GM12891 (cell line): ENCODE results near the gene GMPR. TPM values are rescaled to one million over a fixed set of nuclear protein-coding genes. Genes with fewer than 3 reads are reported as not detected.
A peak's percentile ranks its signal among the peaks of the same experiment; 100 is the strongest.

ENCODE experiments used
- DNase-seq: peaks from one replicate; pipeline ENCODE4 v3.0.0; 2011; ENCODE audit warnings: low spot score; ENCODE audit not compliant: insufficient read length
- FAIRE-seq: peaks from 2 replicates; lab custom pipeline; 2011; peaks lifted over from hg19 to GRCh38; lab: Jason Lieb, UNC
- PAX5 ChIP-seq: IDR thresholded peaks from 2 replicates; pipeline ENCODE4 v1.6.1; 2011; ENCODE audit warnings: low read length, moderate library complexity, mild to moderate bottlenecking; ENCODE audit not compliant: insufficient read depth, severe bottlenecking
- POLR2A ChIP-seq: IDR thresholded peaks from 2 replicates; pipeline ENCODE4 v1.6.1; 2011; ENCODE audit warnings: low read depth, low read length, control low read depth
- POLR2AphosphoS5 ChIP-seq: IDR thresholded peaks from 2 replicates; pipeline ENCODE4 v1.6.1; 2011; ENCODE audit warnings: low read depth, low read length, control low read depth
- POU2F2 ChIP-seq: IDR thresholded peaks from 2 replicates; pipeline ENCODE4 v1.6.1; 2011; ENCODE audit warnings: low read depth, mild to moderate bottlenecking, control low read depth, low read length, moderate library complexity
- SPI1 ChIP-seq: IDR thresholded peaks from 2 replicates; pipeline ENCODE4 v1.6.1; 2011; ENCODE audit warnings: low read depth, low read length, control low read depth
- TAF1 ChIP-seq: IDR thresholded peaks from 2 replicates; pipeline ENCODE4 v1.6.1; 2011; ENCODE audit warnings: low read depth, low read length, control low read depth
- polyA plus RNA-seq: library from polyadenylated mRNA; unstranded; fragments of >200 nt; gene quantifications from one replicate; pipeline ENCODE4 v1.2.1, GENCODE V29; 2012; ENCODE audit warnings: low read depth, missing spikeins, inconsistent platforms; ENCODE audit not compliant: missing spikeins

The GMPR gene
- polyA plus RNA-seq = 9.8 TPM

DNA sequence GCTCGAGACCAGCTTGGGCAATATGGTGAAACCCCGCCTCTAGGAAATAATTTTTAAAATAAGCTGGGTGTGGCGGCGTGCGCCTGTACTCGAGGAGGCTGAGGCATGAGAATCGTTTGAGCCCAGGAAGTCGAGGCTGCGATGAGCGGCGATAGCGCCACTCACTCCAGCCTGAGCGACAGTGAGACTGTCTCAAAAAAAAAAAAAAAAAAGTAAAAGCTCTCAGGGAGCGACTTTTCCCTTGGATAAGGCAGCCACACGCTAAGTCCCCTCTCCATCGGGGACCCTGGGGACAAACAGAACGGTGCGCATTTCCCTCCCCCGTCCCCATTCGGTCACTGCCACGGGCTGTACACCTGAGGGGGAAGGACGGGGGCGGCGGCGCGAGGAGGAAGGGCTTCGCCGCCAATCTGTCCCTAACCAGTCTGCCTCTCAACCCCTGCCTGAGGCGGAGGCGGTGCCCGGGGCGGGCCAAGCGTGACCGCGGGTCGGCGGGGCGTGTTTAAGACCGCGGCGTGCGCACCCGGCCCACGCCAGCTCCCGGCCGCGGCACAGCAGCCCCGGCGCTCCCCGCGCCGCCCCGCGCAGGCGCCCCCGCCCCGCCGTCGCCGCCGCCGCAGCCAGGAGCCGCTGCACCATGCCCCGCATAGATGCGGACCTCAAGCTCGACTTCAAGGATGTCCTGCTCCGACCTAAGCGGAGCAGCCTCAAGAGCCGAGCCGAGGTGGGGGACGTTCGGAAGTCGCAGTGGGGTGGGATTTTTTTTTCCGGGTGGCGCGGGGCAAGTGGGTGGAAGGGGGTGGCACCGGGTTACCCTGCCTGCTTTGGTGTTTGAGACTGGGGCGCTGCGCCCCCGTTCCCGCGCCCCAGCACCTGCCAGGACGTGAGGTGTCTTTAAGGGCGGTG lies at the start of gene GMPR:
Gene GMPR (plus strand): TSS at position 531 of the 906 bp plus-strand sequence. CDS start 107 bp downstream, at position 638.
- peak; percentile 65 for DNase-seq
- FAIRE-seq = peak; percentile 93
- no peak for TF ChIP-seq SPI1
- TF ChIP-seq POU2F2 = no peak
- peak; percentile 98 for TF ChIP-seq PAX5
- TF ChIP-seq POLR2A = no peak
- no peak for TF ChIP-seq TAF1

DNA sequence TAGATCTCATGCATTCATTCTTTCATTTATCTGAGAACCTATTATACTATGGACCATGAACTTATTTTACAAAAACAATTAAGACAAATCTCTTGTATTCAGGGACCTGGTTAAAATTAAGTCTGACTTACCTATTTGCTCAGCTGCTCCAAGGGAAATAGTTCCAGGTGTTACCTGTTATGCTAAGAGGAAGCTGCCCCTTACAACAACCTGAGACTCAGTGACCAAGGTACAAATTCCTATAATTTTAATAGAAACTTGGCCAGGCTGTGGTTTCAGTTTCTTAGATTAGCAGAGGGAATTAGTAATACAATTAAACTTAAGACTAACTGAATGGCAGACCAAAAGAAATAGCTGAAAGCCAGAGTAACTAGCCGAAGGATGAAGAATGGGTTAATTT lies 48.2 kb upstream of the GMPR start:
- TF ChIP-seq PAX5 (no peak), POU2F2 (no peak), SPI1 (no peak)
- DNase-seq = no peak
- FAIRE-seq = no peak

DNA sequence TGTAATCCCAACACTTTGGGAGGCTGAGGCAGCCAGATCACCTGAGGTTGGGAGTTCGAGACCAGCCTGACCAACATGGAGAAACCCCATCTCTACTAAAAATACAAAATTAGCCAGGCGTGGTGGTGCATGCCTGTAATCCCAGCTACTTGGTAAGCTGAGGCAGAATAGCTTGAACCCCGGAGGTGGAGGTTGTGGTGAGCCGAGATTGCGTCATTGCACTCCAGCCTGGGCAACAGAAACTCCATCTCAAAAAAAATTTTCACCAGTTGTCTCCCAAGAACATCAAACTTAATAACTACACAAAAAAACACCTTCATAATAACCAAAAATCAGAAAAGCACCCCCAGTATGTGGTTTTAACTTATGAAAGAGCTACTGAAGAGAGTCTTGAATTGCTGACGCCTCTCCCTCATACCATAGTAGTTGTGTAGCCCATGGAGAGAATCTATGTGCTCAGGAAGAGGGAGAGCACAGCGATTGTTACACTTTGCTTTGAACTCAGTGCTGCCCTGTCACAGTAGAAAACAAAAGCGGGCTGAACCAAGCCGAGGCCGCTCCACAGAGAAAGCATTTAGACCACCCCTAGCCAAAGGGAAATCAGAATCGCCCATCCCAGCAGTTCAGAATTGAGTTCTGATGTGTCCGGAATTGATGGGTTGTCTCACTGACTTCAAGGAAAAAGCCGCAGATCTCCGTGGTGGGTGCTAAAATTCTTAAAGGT lies 42.0 kb upstream of the GMPR start:
- DNase-seq (no peak), FAIRE-seq (no peak)
- TF ChIP-seq POU2F2 (no peak), SPI1 (no peak), POLR2A (no peak), TAF1 (no peak), PAX5 (no peak), POLR2AphosphoS5 (no peak)

DNA sequence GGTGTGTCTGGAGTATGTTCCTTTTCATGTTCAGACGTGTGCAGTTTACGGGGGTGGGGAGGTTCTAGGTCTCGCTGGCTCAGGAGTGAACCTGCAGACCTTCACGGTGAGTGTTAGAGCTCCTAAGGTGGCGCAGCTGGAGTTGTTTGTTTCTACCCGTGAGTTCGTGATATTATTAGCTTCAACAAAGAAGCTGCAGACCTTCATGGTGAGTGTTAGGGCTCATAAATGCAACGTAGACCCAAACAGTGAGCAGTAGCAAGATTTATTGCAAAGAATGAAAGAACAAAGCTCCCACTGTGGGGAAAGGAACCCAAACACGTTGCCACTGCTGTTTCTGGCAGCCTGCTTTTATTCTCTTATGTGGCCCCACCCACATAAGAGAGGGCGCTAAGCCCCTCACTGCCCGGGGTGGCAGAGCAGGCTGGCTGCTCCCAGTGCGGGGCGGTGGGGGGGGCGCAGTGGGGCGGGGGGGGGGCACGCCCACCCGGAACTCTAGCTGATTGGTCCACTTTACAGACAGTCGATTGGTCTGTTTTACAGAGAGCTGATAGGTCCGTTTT lies 41.3 kb upstream of the GMPR start:
- TF ChIP-seq POLR2A (no peak), POLR2AphosphoS5 (no peak), PAX5 (no peak), SPI1 (no peak), TAF1 (no peak), POU2F2 (no peak)
- FAIRE-seq = no peak
- no peak for DNase-seq

DNA sequence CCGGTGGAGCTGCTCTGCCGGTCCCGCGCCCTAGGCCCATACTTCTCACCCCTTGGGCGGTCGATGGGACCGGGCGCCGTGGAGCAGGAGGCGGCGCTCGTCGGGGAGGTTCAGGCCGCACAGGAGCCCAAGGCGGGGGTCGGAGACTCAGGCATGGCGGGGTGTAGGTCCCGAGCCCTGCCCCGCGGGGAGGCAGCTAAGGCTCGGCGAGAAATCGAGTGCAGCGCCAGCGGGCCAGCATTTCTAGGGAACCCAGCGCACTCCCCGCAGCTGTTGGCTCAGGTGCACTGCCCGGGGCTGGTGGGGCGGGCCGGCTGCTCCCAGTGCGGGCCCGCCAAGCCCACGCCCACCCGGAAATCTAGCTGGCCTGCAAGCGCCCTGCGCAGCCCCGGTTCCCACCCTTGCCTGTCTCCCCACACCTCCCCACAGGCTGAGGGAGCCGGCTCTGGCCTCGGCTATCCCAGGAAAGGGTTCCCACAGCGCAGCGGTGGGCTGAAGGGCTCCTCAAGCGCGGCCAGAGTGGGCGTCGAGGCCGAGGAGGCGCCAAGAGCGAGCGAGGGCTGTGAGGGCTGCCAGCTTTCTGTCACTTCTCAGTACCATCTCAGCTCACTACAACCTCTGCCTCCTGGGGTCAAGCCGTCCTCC lies 40.2 kb upstream of the GMPR start:
- TF ChIP-seq PAX5 (no peak), SPI1 (no peak), POLR2A (no peak), POU2F2 (no peak), TAF1 (no peak), POLR2AphosphoS5 (no peak)
- FAIRE-seq (no peak), DNase-seq (no peak)

DNA sequence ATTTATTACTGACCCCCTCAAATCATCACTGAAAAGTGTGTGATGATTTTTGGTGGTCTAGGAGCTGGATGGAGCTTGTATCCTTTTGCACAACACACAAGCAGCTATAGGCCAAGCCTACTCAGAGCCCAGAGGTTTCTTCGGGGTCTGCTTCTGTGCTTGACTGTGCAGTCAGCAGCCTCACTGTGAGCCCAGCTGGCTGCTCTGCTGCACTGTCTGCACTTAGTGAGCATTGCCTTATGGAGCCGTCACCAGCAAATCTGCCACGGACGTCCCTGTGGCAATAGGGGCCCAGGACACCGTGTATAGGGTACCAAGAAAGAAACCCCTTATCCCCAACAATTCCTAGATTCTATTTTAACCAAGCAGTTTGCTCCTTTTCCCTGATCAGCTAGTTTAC lies 38.6 kb upstream of the GMPR start:
- TF ChIP-seq PAX5 (no peak), POU2F2 (no peak), POLR2A (no peak), TAF1 (no peak), SPI1 (no peak), POLR2AphosphoS5 (no peak)
- no peak for FAIRE-seq
- no peak for DNase-seq

DNA sequence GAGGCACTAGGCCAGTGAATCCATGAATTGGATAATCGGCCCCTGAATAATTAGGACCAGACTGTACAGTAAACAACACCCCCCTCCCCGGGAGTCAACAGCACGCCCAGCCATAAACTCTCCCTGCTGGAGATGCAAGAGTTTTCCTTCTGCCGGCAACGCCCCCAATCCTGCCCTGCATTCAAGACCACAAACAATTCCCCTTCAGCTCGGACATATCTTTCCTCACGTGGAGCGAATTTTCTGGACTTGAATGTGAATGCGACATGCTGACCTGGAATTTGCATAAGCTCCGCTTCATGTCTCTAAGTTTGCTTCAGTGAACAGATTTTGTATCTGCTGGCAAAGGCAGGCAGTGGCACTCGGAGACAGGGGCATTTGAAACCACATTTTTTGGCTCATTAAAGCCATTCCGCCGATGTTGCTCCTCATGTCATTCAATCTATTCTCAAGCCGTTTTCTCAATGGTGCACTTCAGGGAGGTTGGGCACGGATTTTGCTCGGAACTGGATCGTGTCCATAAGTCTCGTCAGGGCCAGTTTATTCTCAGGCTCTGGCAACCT lies 38.0 kb upstream of the GMPR start:
- TF ChIP-seq POLR2A (no peak), POU2F2 (no peak), TAF1 (no peak), POLR2AphosphoS5 (no peak), SPI1 (no peak), PAX5 (no peak)
- FAIRE-seq = no peak
- no peak for DNase-seq

DNA sequence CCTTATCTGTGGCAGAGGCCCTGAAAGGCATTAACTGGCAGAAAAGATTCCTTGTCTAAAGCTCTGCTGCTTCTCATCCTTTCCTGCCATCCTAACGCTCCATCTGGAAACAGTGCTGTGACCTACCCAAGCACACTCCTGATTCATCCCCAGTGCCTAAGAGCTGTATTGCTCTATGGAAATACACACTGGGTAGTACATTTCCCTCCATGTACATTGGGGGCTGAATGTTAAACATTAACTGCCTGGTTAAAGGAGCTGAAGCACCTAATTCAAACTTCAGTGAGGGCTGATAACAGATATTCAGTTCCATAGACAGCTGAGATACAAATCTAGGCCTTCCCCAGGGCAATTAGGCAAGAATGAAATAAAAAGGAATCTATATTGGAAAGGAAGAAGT lies 36.7 kb upstream of the GMPR start:
- DNase-seq = no peak
- no peak for FAIRE-seq
- TF ChIP-seq POLR2A (no peak), POLR2AphosphoS5 (no peak), PAX5 (no peak), SPI1 (no peak), POU2F2 (no peak), TAF1 (no peak)

DNA sequence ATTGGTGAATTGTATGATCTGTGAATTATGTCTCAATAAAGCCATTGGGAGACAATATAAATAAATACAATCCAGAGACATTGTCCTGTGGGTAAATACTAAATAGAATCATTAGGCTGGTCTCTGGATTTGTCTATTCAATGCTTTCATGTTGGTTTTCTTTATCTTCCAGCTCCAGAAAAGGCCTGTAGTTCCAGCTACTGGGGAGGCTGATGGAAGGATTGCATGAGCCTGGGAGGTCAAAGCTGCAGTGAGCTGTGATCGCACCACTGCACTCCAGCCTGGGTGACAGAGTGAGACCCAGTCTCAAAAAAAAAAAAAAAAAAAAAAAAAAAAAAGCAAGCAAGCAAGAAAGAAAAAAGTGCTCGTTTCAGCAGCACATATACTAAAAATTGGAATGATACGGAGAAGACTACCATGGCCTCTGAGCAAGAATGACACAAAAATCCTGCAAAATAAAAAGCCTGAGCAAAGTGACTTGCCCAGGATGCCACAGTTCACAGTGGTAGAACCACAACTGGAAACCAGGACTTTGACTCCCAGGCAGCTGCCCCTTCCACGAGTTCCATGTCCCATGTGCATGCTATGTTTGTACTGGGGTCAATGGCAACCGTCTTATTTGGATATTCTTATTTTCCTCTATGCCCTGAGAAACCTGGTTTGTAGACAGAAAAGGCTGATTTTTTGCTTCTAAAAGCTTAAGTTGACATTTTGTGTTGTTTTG lies 33.6 kb upstream of the GMPR start:
- TF ChIP-seq POLR2AphosphoS5 (no peak), SPI1 (no peak), PAX5 (no peak), POLR2A (no peak), POU2F2 (no peak), TAF1 (no peak)
- no peak for DNase-seq
- FAIRE-seq = no peak
